WTC11 (cell line): ENCODE data around the gene CRYBB1. TPM values are rescaled to one million over a fixed set of nuclear protein-coding genes. Genes with fewer than 3 reads are reported as not detected.

Experiments
- ATAC-seq: fragments of 200-7000 bp; cut with Tn5 transposase; 2 replicates; pipeline ENCODE4 v1.10.0; 2021; ENCODE audit warnings: mild to moderate bottlenecking, moderate library complexity
- CTCF ChIA-PET: fragments of 300-600 bp; sonication (Branson Sonifier 250); formaldehyde crosslinking; loops from one replicate; lab custom pipeline; 2021; ENCODE audit warnings: antibody characterized with exemption; lab: Charles Lee
- POLR2A ChIA-PET: fragments of 350-600 bp; sonication (Branson Sonifier 250); formaldehyde crosslinking; loops from one replicate; lab custom pipeline; 2021; ENCODE audit warnings: antibody characterized with exemption; lab: Charles Lee
- DNase-seq: peaks from one replicate; pipeline ENCODE4 v3.0.0; 2021; ENCODE audit warnings: low spot score
- H3K27ac Mint-ChIP-seq: 2 replicates; pipeline ENCODE4 v1.8.0; 2021; ENCODE audit warnings: mixed read lengths
- H3K27me3 Mint-ChIP-seq: 2 replicates; pipeline ENCODE4 v1.8.0; 2021; ENCODE audit warnings: low read depth, mild to moderate bottlenecking, moderate library complexity, mixed read lengths
- H3K36me3 Mint-ChIP-seq: 2 replicates; pipeline ENCODE4 v1.8.0; 2021; ENCODE audit warnings: mixed read lengths
- H3K4me1 Mint-ChIP-seq: 2 replicates; pipeline ENCODE4 v1.8.0; 2022; ENCODE audit warnings: mixed read lengths
- H3K4me3 Mint-ChIP-seq: 2 replicates; pipeline ENCODE4 v1.8.0; 2021; ENCODE audit warnings: mild to moderate bottlenecking, moderate library complexity, mixed read lengths
- H3K9me3 Mint-ChIP-seq: 2 replicates; pipeline ENCODE4 v1.8.0; 2021; ENCODE audit warnings: mixed read lengths
- ATF3 ChIP-seq: sonication (generic); formaldehyde crosslinking; conservative IDR thresholded peaks from 2 replicates; pipeline ENCODE4 v1.8.1; 2022; ENCODE audit warnings: mild to moderate bottlenecking, missing genetic modification reagents
- E2F4 ChIP-seq: sonication (generic); formaldehyde crosslinking; IDR thresholded peaks from 2 replicates; pipeline ENCODE4 v1.8.1; 2022; ENCODE audit warnings: low read depth, mild to moderate bottlenecking, moderate library complexity, missing genetic modification reagents, borderline replicate concordance
- NFYB ChIP-seq: sonication (generic); formaldehyde crosslinking; conservative IDR thresholded peaks from 2 replicates; pipeline ENCODE4 v1.8.0; 2022; ENCODE audit warnings: low read depth, missing genetic modification reagents
- SOX15 ChIP-seq: fragments of 250-450 bp; sonication (Bioruptor Pico); IDR thresholded peaks from 2 replicates; pipeline ENCODE4 v1.9.0; 2021; ENCODE audit warnings: mild to moderate bottlenecking
- ZBTB43 ChIP-seq: sonication (generic); formaldehyde crosslinking; IDR thresholded peaks from 2 replicates; pipeline ENCODE4 v1.8.1; 2023; ENCODE audit warnings: mild to moderate bottlenecking, missing genetic modification reagents
- ZNF232 ChIP-seq: sonication (generic); formaldehyde crosslinking; IDR thresholded peaks from 2 replicates; pipeline ENCODE4 v1.8.0; 2022; ENCODE audit warnings: mild to moderate bottlenecking, missing genetic modification reagents
- ZNF263 ChIP-seq: sonication (generic); formaldehyde crosslinking; IDR thresholded peaks from 2 replicates; pipeline ENCODE4 v1.8.1; 2022; ENCODE audit warnings: low read depth, mild to moderate bottlenecking, moderate library complexity, missing genetic modification reagents
- ZNF317 ChIP-seq: sonication (generic); formaldehyde crosslinking; IDR thresholded peaks from 2 replicates; pipeline ENCODE4 v1.8.1; 2023; ENCODE audit warnings: low read depth, mild to moderate bottlenecking, moderate library complexity, missing genetic modification reagents, borderline replicate concordance
- ZNF423 ChIP-seq: fragments of 250-450 bp; sonication (Bioruptor Pico); IDR thresholded peaks from 2 replicates; pipeline ENCODE4 v2.1.2; 2022; ENCODE audit warnings: mild to moderate bottlenecking, moderate library complexity
- total RNA-seq: library from RNA; stranded (reverse); gene quantifications from 3 replicates; pipeline ENCODE4 v1.2.3, GENCODE V29; 2021
- TF ChIP-seq, protein P1 (sequence below): sonication (generic); formaldehyde crosslinking; IDR thresholded peaks from 2 replicates; pipeline ENCODE4 v1.8.1; 2022; ENCODE audit warnings: low read depth, missing genetic modification reagents, borderline replicate concordance

The CRYBB1 gene
- total RNA-seq, 1 experiment from 2014 or later = 4.0 TPM

- DNase-seq (no peak), ATAC-seq (no peak)
- Mint-ChIP-seq H3K27me3 (no peaks in the 10 kb centered on the region; the same call in 1 of the 2 replicates), H3K9me3 (no peaks in the 10 kb centered on the region), H3K4me1 (peaks cover 84% of the 10 kb centered on the region), H3K4me3 (no peak overlapping the region), H3K36me3 (0 out of 2 replicates have a peak, but pooled peaks cover 3% of the 10 kb centered on the region), H3K27ac (peak overlapping the region; percentile 70)
- no peak for TF ChIP-seq ZNF232 (CRISPR knock-in tag)
- POLR2A ChIA-PET = interaction anchor here (0.6 kb wide), 1 partner anchor 97 kb away, joined by 4 read pairs; the partner anchor contains the start of gene MIAT
- CTCF ChIA-PET = interaction anchor here (1.0 to 1.3 kb wide), 3 partner anchors 9 to 106 kb away, joined by 3 to 4 read pairs (median 3); partner anchors contain the start of gene MIAT
Observed at GRCh38 chr22:26559961-26560575, 57.8 kb downstream of the CRYBB1 start.

DNA sequence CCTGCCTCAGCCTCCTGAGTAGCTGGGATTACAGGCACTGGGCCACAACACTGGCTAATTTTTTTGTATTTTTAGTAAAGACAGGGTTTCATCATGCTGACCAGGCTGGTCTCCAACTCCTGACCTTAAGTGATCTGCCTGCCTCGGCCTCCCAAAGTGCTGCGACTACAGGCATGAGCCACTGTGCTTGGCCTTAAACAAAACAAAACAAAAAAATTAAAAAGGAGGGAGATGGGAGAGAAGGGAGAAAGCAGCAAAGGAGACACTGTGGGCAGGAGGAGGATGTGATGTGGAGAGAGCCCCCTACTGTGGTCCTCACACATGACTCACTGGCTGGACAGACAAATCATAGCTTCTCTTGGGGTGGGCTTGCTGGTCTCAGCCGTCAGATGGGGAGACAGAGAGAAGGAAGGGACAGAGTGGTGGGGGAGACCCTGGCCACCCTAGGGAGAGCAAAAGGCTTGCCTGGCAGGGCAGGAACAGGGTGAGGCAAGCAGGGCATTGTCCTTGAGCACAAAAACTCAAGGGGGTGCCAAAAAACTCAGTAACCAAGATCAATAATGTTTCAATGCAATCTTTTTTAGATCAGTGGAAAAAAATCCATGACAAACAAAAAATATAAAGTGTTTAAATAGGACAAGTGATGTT lies 59.5 kb downstream of the CRYBB1 start:
- 0 out of 2 replicates have a peak, but pooled peaks have one; percentile 10 for TF ChIP-seq ZNF423
- no peak for TF ChIP-seq SOX15 (CRISPR knock-in tag)
- DNase-seq (no peak), ATAC-seq (no peak)
- H3K36me3 Mint-ChIP-seq = no peaks in the 10 kb centered on the region
- ChIA-PET POLR2A (no interaction called here), CTCF (interaction anchor here (1.4 kb wide), 1 partner anchor 107 kb away, joined by 4 read pairs; no protein-coding TSS in a partner anchor)
- H3K27ac Mint-ChIP-seq = peak overlapping the region; percentile 90
- H3K4me3 Mint-ChIP-seq = no peak overlapping the region
- peaks cover 82% of the 10 kb centered on the region for H3K4me1 Mint-ChIP-seq
- no peaks in the 10 kb centered on the region for H3K9me3 Mint-ChIP-seq
- H3K27me3 Mint-ChIP-seq = no peaks in the 10 kb centered on the region; the same call in 1 of the 2 replicates

DNA sequence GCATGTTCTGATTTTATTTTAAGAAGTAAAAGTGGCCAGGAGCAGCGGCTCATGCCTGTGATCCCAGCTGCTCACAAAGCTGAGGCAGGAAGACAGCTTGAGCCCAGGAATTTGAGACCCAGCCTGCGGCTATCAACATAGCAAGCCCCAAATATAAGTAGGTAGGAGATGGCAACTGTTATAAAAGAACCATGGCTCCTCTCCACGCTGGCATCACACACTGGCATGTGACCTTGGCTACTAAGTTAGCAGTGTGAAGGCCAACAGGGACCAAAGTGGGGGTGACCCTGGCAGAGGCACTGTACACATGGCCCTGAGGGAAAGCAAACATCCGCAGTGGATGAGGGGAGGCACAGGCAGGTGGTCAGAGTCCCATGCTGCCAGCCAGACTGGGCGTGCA lies 60.9 kb downstream of the CRYBB1 start:
- H3K4me1 Mint-ChIP-seq = peaks cover 81% of the 10 kb centered on the region
- TF ChIP-seq ATF3 (CRISPR knock-in tag) (no peak), E2F4 (CRISPR knock-in tag) (no peak), ZNF263 (CRISPR knock-in tag) (no peak)
- TF ChIP-seq, protein P1, sequence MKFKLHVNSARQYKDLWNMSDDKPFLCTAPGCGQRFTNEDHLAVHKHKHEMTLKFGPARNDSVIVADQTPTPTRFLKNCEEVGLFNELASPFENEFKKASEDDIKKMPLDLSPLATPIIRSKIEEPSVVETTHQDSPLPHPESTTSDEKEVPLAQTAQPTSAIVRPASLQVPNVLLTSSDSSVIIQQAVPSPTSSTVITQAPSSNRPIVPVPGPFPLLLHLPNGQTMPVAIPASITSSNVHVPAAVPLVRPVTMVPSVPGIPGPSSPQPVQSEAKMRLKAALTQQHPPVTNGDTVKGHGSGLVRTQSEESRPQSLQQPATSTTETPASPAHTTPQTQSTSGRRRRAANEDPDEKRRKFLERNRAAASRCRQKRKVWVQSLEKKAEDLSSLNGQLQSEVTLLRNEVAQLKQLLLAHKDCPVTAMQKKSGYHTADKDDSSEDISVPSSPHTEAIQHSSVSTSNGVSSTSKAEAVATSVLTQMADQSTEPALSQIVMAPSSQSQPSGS (CRISPR knock-in tag) = no peak

GRCh38 chr22:26555478-26555877 lies 62.3 kb downstream of the CRYBB1 start:
- ATAC-seq = no peak
- ChIA-PET POLR2A (interaction anchor here (0.7 to 1.6 kb wide), 3 partner anchors 9 to 106 kb away, joined by 3 read pairs; no protein-coding TSS in a partner anchor), CTCF (interaction anchor here (0.6 to 1.4 kb wide), 5 partner anchors 8 to 117 kb away, joined by 3 to 9 read pairs (median 5); no protein-coding TSS in a partner anchor)
- Mint-ChIP-seq H3K36me3 (no peaks in the 10 kb centered on the region), H3K4me3 (0 out of 2 replicates have a peak overlapping the region, but pooled peaks have one; percentile 4), H3K9me3 (no peaks in the 10 kb centered on the region), H3K27ac (peak overlapping the region; percentile 95), H3K27me3 (no peaks in the 10 kb centered on the region), H3K4me1 (peaks cover 88% of the 10 kb centered on the region)
- no peak for DNase-seq
- TF ChIP-seq ZNF317 (CRISPR knock-in tag) (peak; percentile 91), ZBTB43 (CRISPR knock-in tag) (peak; percentile 82; the same call in 1 of the 2 replicates), NFYB (no peak)

More for the DNA sequence above, 60.9 kb downstream of the CRYBB1 start:
- no peak for ATAC-seq
- Mint-ChIP-seq H3K27me3 (no peaks in the 10 kb centered on the region; the same call in 1 of the 2 replicates), H3K36me3 (no peaks in the 10 kb centered on the region), H3K9me3 (no peaks in the 10 kb centered on the region), H3K4me3 (no peak overlapping the region), H3K27ac (peak overlapping the region; percentile 83)
- no peak for DNase-seq
- ChIA-PET CTCF (no interaction called here), POLR2A (no interaction called here)
